IMR-90 (cell line): ENCODE data around the gene LUZP2. TPM values are rescaled to one million over a fixed set of nuclear protein-coding genes. Genes with fewer than 3 reads are reported as not detected.

Experiments used
- ATAC-seq: fragments of 200-7000 bp; cut with Tn5 transposase; 2 replicates; pipeline ENCODE4 v1.9.1; 2020; ENCODE audit warnings: low read depth, mild to moderate bottlenecking, moderate library complexity
- BruUV-seq: library from RNA; stranded (reverse); fragments of 400-500 nt; replicated peaks from 2 replicates; lab custom pipeline; 2021; lab: Mats Ljungman, UMichigan
- CTCF ChIA-PET: fragments of 300-600 bp; formaldehyde crosslinking; extraction: SDS; loops from one replicate; lab custom pipeline; 2021; ENCODE audit warnings: antibody characterized with exemption; lab: Yijun Ruan, JAX
- POLR2A ChIA-PET: fragments of 300-600 bp; sonication (Branson Sonifier 250); formaldehyde crosslinking; loops from one replicate; lab custom pipeline; 2022; ENCODE audit warnings: antibody characterized with exemption; ENCODE audit not compliant: unreplicated experiment; lab: Charles Lee
- DNase-seq: peaks from one replicate; pipeline ENCODE4 v3.0.0; 2013
- H2AFZ ChIP-seq: replicated peaks from 2 replicates; pipeline ENCODE3; 2013; ENCODE audit warnings: low read length, mild to moderate bottlenecking; ENCODE audit not compliant: poor library complexity
- H2AK5ac ChIP-seq: 2 replicates; pipeline ENCODE4 v1.6.1; 2013; ENCODE audit warnings: low read depth, low read length, inconsistent platforms
- H2AK9ac ChIP-seq: replicated peaks from 2 replicates; pipeline ENCODE3; 2013; ENCODE audit warnings: mild to moderate bottlenecking, low read depth, low read length, moderate library complexity; ENCODE audit not compliant: poor library complexity
- H2BK120ac ChIP-seq: 2 replicates; pipeline ENCODE4 v1.6.1; 2013; ENCODE audit warnings: low read depth, low read length, inconsistent platforms
- H2BK15ac ChIP-seq: 3 replicates; pipeline ENCODE4 v1.6.1; 2013; ENCODE audit warnings: low read depth, low read length, inconsistent platforms
- H2BK20ac ChIP-seq: 2 replicates; pipeline ENCODE4 v1.6.1; 2013; ENCODE audit warnings: low read depth, mild to moderate bottlenecking, inconsistent platforms, low read length, moderate library complexity
- H2BK5ac ChIP-seq: 2 replicates; pipeline ENCODE4 v1.6.1; 2013; ENCODE audit warnings: mild to moderate bottlenecking, low read depth, low read length, inconsistent platforms; ENCODE audit not compliant: poor library complexity, severe bottlenecking
- H3K14ac ChIP-seq: replicated peaks from 2 replicates; pipeline ENCODE4 v1.6.1; 2013; ENCODE audit warnings: low read depth, low read length, inconsistent platforms
- H3K18ac ChIP-seq: 2 replicates; pipeline ENCODE4 v1.6.1; 2013; ENCODE audit warnings: low read depth, low read length, control low read depth
- H3K23ac ChIP-seq: 2 replicates; pipeline ENCODE4 v1.6.1; 2013; ENCODE audit warnings: low read depth, low read length, inconsistent platforms
- H3K27ac ChIP-seq: 2 replicates; pipeline ENCODE4 v1.5.1; 2013; ENCODE audit warnings: mild to moderate bottlenecking, control low read depth, low read length; ENCODE audit not compliant: insufficient read depth
- H3K27me3 ChIP-seq: 2 replicates; pipeline ENCODE4 v1.6.1; 2013; ENCODE audit warnings: low read length; ENCODE audit not compliant: control insufficient read depth, insufficient read depth
- H3K36me3 ChIP-seq: 2 replicates; pipeline ENCODE4 v1.6.1; 2013; ENCODE audit warnings: low read length, mixed read lengths; ENCODE audit not compliant: control insufficient read depth, insufficient read depth
- H3K4ac ChIP-seq: 2 replicates; pipeline ENCODE4 v1.6.1; 2013; ENCODE audit warnings: low read depth, low read length, inconsistent platforms
- H3K4me1 ChIP-seq: 2 replicates; pipeline ENCODE4 v1.6.1; 2013; ENCODE audit warnings: low read length, mixed read lengths; ENCODE audit not compliant: control insufficient read depth, insufficient read depth
- H3K4me2 ChIP-seq: 2 replicates; pipeline ENCODE4 v1.6.1; 2013; ENCODE audit warnings: low read depth, mild to moderate bottlenecking, control low read depth, low read length, moderate library complexity
- H3K4me3 ChIP-seq: 2 replicates; pipeline ENCODE4 v1.5.1; 2013; ENCODE audit warnings: low read depth, mild to moderate bottlenecking, control low read depth, low read length, moderate library complexity; ENCODE audit not compliant: insufficient read depth
- H3K56ac ChIP-seq: 2 replicates; pipeline ENCODE4 v1.6.1; 2013; ENCODE audit warnings: low read length, inconsistent platforms; ENCODE audit not compliant: insufficient read depth; ENCODE audit errors: extremely low read depth
- H3K79me1 ChIP-seq, 2 experiments: 2 replicates each; pipeline ENCODE4 v1.6.1; 2013; ENCODE audit warnings: low read length in 2 of 2, inconsistent platforms in 1 of 2, low read depth in 1 of 2
- H3K9ac ChIP-seq: 2 replicates; pipeline ENCODE4 v1.6.1; 2013; ENCODE audit warnings: low read depth, low read length, control low read depth
- H3K9me1 ChIP-seq: 2 replicates; pipeline ENCODE4 v1.6.1; 2013; ENCODE audit warnings: low read length, inconsistent platforms; ENCODE audit not compliant: insufficient read depth
- H3K9me3 ChIP-seq: 2 replicates; pipeline ENCODE4 v1.6.1; 2013; ENCODE audit warnings: low read length; ENCODE audit not compliant: control insufficient read depth, insufficient read depth
- H4K20me1 ChIP-seq: 2 replicates; pipeline ENCODE4 v1.6.1; 2013; ENCODE audit warnings: low read length, inconsistent platforms; ENCODE audit not compliant: insufficient read depth
- H4K5ac ChIP-seq: 2 replicates; pipeline ENCODE4 v1.6.1; 2013; ENCODE audit warnings: mild to moderate bottlenecking, low read depth, low read length, control low read depth
- H4K8ac ChIP-seq, 2 experiments: 2 replicates each; pipeline ENCODE4 v1.6.1; 2013; ENCODE audit warnings: low read depth in 2 of 2, low read length in 2 of 2, control low read depth in 1 of 2, inconsistent platforms in 1 of 2
- H4K91ac ChIP-seq: 2 replicates; pipeline ENCODE4 v1.6.1; 2013; ENCODE audit warnings: low read depth, low read length, inconsistent platforms; ENCODE audit not compliant: insufficient read depth
- BHLHE40 ChIP-seq: fragments of 150-350 bp; IDR thresholded peaks from 2 replicates; pipeline ENCODE4 v1.6.1; 2016; ENCODE audit warnings: mild to moderate bottlenecking, low read depth, low read length
- CEBPB ChIP-seq: IDR thresholded peaks from 2 replicates; pipeline ENCODE4 v1.6.1; 2012; ENCODE audit warnings: low read depth, low read length, improper control_type of control experiment
- CHD1 ChIP-seq: IDR thresholded peaks from 2 replicates; pipeline ENCODE4 v1.6.1; 2012; ENCODE audit warnings: low read depth, low read length, improper control_type of control experiment
- ELK1 ChIP-seq: fragments of 150-350 bp; IDR thresholded peaks from 2 replicates; pipeline ENCODE4 v1.6.1; 2016; ENCODE audit warnings: low read depth, mild to moderate bottlenecking, low read length, moderate library complexity, borderline replicate concordance
- FOS ChIP-seq: fragments of 150-350 bp; IDR thresholded peaks from 2 replicates; pipeline ENCODE4 v1.6.1; 2016; ENCODE audit warnings: low read depth, low read length
- MAFK ChIP-seq: IDR thresholded peaks from 2 replicates; pipeline ENCODE4 v1.6.1; 2012; ENCODE audit warnings: low read depth, low read length, improper control_type of control experiment
- MAZ ChIP-seq: IDR thresholded peaks from 2 replicates; pipeline ENCODE4 v1.6.1; 2012; ENCODE audit warnings: low read depth, mild to moderate bottlenecking, low read length, improper control_type of control experiment, moderate library complexity, borderline replicate concordance
- MXI1 ChIP-seq: IDR thresholded peaks from 2 replicates; pipeline ENCODE4 v1.6.1; 2012; ENCODE audit warnings: low read depth, mild to moderate bottlenecking, low read length, moderate library complexity, borderline replicate concordance
- NFE2L2 ChIP-seq: fragments of 150-350 bp; IDR thresholded peaks from 2 replicates; pipeline ENCODE4 v1.6.1; 2016; ENCODE audit warnings: low read depth, mild to moderate bottlenecking, low read length
- POLR2A ChIP-seq: IDR thresholded peaks from 2 replicates; pipeline ENCODE4 v1.6.1; 2012; ENCODE audit warnings: mild to moderate bottlenecking, low read depth, low read length
- RAD21 ChIP-seq: IDR thresholded peaks from 2 replicates; pipeline ENCODE4 v1.6.1; 2012; ENCODE audit warnings: low read length, improper control_type of control experiment
- RCOR1 ChIP-seq: IDR thresholded peaks from 2 replicates; pipeline ENCODE4 v1.6.1; 2012; ENCODE audit warnings: mild to moderate bottlenecking, low read length, improper control_type of control experiment; ENCODE audit not compliant: insufficient replicate concordance
- RFX5 ChIP-seq: IDR thresholded peaks from 2 replicates; pipeline ENCODE4 v1.8.0; 2012; ENCODE audit warnings: low read depth, mild to moderate bottlenecking, low read length, moderate library complexity
- SMC3 ChIP-seq: fragments of 150-350 bp; IDR thresholded peaks from 2 replicates; pipeline ENCODE4 v1.6.1; 2016; ENCODE audit warnings: low read depth, mild to moderate bottlenecking, antibody characterized with exemption, low read length, moderate library complexity
- USF2 ChIP-seq: fragments of 150-350 bp; IDR thresholded peaks from 2 replicates; pipeline ENCODE4 v1.6.1; 2017; ENCODE audit warnings: mild to moderate bottlenecking, antibody characterized with exemption, low read length, low read depth
- WGBS, 2 experiments: methylation state at CpG; one replicate each; pipeline versions ENCODE4 v1.1.5 to v1.1.7; 2013; ENCODE audit warnings: missing lambda C conversion rate in 2 of 2; ENCODE audit not compliant: insufficient read length in 1 of 2; ENCODE audit errors: extremely low coverage in 2 of 2; 5-methylcytosine and 5-hydroxymethylcytosine counted together
- dilution Hi-C: fragments of 300-500 bp; cut with HindIII; formaldehyde crosslinking; loops from one replicate; pipeline ENCODE4 v1.14.3; 2018; ENCODE audit warnings: low sequenced_read_pairs; ENCODE audit not compliant: unreplicated experiment
- in situ Hi-C: fragments of 300-500 bp; cut with MboI; formaldehyde crosslinking; loops from 3 replicates; pipeline ENCODE4 v1.14.3; 2019; ENCODE audit warnings: low sequenced_read_pairs, inconsistent platforms, mixed read lengths
- intact Hi-C: fragments of 100-400 bp; cut with micrococcal nuclease; formaldehyde crosslinking; loops from 2 replicates; pipeline ENCODE4 v1.10.0; 2022
- polyA plus RNA-seq, 3 experiments: library from polyadenylated mRNA; depleted of rRNA; stranded (reverse); fragments of >200 nt; gene quantifications; 2 replicates each; pipeline ENCODE4 v1.2.3, GENCODE V29; 2012; ENCODE audit warnings: low replicate concordance in 1 of 3
- total RNA-seq: library from RNA; depleted of rRNA; stranded (reverse); fragments of >200 nt; gene quantifications from 2 replicates; pipeline ENCODE4 v1.2.3, GENCODE V29; 2012
- TF ChIP-seq, protein P1 (sequence below): conservative IDR thresholded peaks from 2 replicates; pipeline ENCODE4 v1.5.1; 2012; ENCODE audit warnings: mild to moderate bottlenecking, low read depth, low read length, improper control_type of control experiment

Gene LUZP2
- total and polyA plus RNA-seq, 2 of the 4 experiments (the other 2 are of a cell fraction) = 0.89 to 2.0 TPM

DNA sequence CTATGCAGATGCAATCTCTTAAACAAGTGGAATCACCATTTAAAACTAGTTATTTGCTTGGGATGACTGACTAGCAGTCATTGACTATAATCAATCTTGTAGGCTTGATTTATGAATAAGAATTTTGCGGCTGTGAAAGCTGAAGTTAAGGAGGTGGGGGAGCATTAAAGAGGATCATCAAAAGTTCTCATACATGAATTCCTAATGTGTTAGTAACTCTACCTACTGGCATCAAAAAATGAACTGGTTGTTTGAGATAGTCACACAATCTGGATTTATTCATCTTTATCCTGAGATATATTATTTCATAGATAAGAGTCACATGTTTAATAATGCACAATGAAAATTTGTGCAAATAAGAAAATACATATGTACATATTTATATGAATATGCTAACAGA, 393.6 kb downstream of the LUZP2 start:
- Histone ChIP-seq H3K27ac (no peak overlapping the region), H3K9me3 (no peaks in the 10 kb centered on the region), H3K4me2 (no peak overlapping the region), H3K4me3 (no peak overlapping the region), H4K5ac (no peak overlapping the region), H3K27me3 (no peaks in the 10 kb centered on the region), H3K9me1 (no peaks in the 10 kb centered on the region), H2BK5ac (no peak overlapping the region), H3K14ac (no peak overlapping the region), H2AFZ (no peak overlapping the region), H4K20me1 (no peaks in the 10 kb centered on the region), H3K23ac (no peak overlapping the region), H3K36me3 (no peaks in the 10 kb centered on the region), H2BK15ac (no peak overlapping the region), H3K9ac (no peak overlapping the region), H4K8ac (no peak overlapping the region), H3K4ac (no peak overlapping the region), H3K56ac (no peak overlapping the region), H2AK9ac (no peak overlapping the region), H2BK120ac (no peak overlapping the region), H4K91ac (no peak overlapping the region), H2AK5ac (no peak overlapping the region), H3K18ac (no peak overlapping the region), H3K79me1 (no peaks in the 10 kb centered on the region), H2BK20ac (no peak overlapping the region), H3K4me1 (no peaks in the 10 kb centered on the region)
- CTCF ChIA-PET = no interaction called here
- DNase-seq = no peak
- POLR2A ChIA-PET = no interaction called here
- WGBS, 2 experiments = no CpG with 5 or more reads among the region's 1 CpG
- in situ Hi-C loops = no loop called here
- BruUV-seq = no TSS peak
- dilution Hi-C loops = no loop called here
- TF ChIP-seq POLR2A = no peak
- TF ChIP-seq, protein P1, sequence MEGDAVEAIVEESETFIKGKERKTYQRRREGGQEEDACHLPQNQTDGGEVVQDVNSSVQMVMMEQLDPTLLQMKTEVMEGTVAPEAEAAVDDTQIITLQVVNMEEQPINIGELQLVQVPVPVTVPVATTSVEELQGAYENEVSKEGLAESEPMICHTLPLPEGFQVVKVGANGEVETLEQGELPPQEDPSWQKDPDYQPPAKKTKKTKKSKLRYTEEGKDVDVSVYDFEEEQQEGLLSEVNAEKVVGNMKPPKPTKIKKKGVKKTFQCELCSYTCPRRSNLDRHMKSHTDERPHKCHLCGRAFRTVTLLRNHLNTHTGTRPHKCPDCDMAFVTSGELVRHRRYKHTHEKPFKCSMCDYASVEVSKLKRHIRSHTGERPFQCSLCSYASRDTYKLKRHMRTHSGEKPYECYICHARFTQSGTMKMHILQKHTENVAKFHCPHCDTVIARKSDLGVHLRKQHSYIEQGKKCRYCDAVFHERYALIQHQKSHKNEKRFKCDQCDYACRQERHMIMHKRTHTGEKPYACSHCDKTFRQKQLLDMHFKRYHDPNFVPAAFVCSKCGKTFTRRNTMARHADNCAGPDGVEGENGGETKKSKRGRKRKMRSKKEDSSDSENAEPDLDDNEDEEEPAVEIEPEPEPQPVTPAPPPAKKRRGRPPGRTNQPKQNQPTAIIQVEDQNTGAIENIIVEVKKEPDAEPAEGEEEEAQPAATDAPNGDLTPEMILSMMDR = no peak
- TF ChIP-seq SMC3 = no peak
- TF ChIP-seq USF2 = no peak
- TF ChIP-seq RAD21 = no peak
- TF ChIP-seq MAZ = no peak
- TF ChIP-seq ELK1 = no peak
- TF ChIP-seq NFE2L2 = no peak
- no peak for TF ChIP-seq FOS
- no peak for TF ChIP-seq MAFK
- TF ChIP-seq MXI1 = no peak
- no peak for TF ChIP-seq CHD1
- TF ChIP-seq RFX5 = no peak
- TF ChIP-seq CEBPB = no peak
- no peak for TF ChIP-seq RCOR1
- TF ChIP-seq BHLHE40 = no peak
- intact Hi-C loops = no loop called here
- ATAC-seq = no peak
